ENCODE measurements around the gene BICRA. TPM values are rescaled to one million over a fixed set of nuclear protein-coding genes. Genes with fewer than 3 reads are reported as not detected.

The BICRA gene
- total RNA-seq, 1 experiment from 2014 or later, result 23.1 TPM

- intact Hi-C loops (cut with micrococcal nuclease; ENCODE audit: unreplicated experiment), result no loop called here
- no peaks in the 10 kb centered on the region for H3K36me3 ChIP-seq (ENCODE audit: insufficient read depth, low read length, poor library complexity, severe bottlenecking)
- CTCF ChIA-PET, result no interaction called here
- H3K27ac ChIP-seq (ENCODE audit: low read depth, low read length, poor library complexity, severe bottlenecking), result no peak overlapping the region
- peaks cover 29% of the 10 kb centered on the region for H3K4me1 ChIP-seq (ENCODE audit: insufficient read depth, low read length, poor library complexity, severe bottlenecking)
- BruUV-seq (replicated peaks), result no TSS peak
- H3K9me3 ChIP-seq (ENCODE audit: low read depth, low read length, poor library complexity, severe bottlenecking), result no peaks in the 10 kb centered on the region
- POLR2A ChIA-PET (ENCODE audit: low non-redundant PET), result no interaction called here
- DNase-seq (ENCODE audit: low spot score), result no peak
- TF ChIP-seq CTCF (conservative IDR thresholded peaks at IDR 0.05; ENCODE audit: low read depth, low read length) (no peak), EZH2 (IDR thresholded peaks at IDR 0.05; ENCODE audit: borderline replicate concordance, low read depth, low read length, poor library complexity, severe bottlenecking) (no peak)
- no peaks in the 10 kb centered on the region for H3K27me3 ChIP-seq (replicated peaks; ENCODE audit: insufficient read depth, low read depth, low read length, poor library complexity)
- no peak overlapping the region for H3K4me3 ChIP-seq (ENCODE audit: low read depth, low read length, poor library complexity, severe bottlenecking)
These were observed 5.6 kb downstream of the BICRA start for GRCh38 chr19:47614559-47614958.

GRCh38 chr19:47615230-47615629 is 6.3 kb downstream of the BICRA start:
- H3K4me1 ChIP-seq (ENCODE audit: insufficient read depth, low read length, poor library complexity, severe bottlenecking), result peaks cover 26% of the 10 kb centered on the region
- no peak for TF ChIP-seq EZH2 (IDR thresholded peaks at IDR 0.05; ENCODE audit: borderline replicate concordance, low read depth, low read length, poor library complexity, severe bottlenecking)
- BruUV-seq (replicated peaks), result no TSS peak
- no peaks in the 10 kb centered on the region for H3K27me3 ChIP-seq (replicated peaks; ENCODE audit: insufficient read depth, low read depth, low read length, poor library complexity)
- no peak for DNase-seq (ENCODE audit: low spot score)
- H3K4me3 ChIP-seq (ENCODE audit: low read depth, low read length, poor library complexity, severe bottlenecking), result no peak overlapping the region
- H3K9me3 ChIP-seq (ENCODE audit: low read depth, low read length, poor library complexity, severe bottlenecking), result no peaks in the 10 kb centered on the region
- H3K27ac ChIP-seq (ENCODE audit: low read depth, low read length, poor library complexity, severe bottlenecking), result no peak overlapping the region
- H3K36me3 ChIP-seq (ENCODE audit: insufficient read depth, low read length, poor library complexity, severe bottlenecking), result no peaks in the 10 kb centered on the region
- POLR2A ChIA-PET (ENCODE audit: low non-redundant PET), result no interaction called here
- intact Hi-C loops (cut with micrococcal nuclease; ENCODE audit: unreplicated experiment), result no loop called here
- CTCF ChIA-PET, result no interaction called here

- no TSS peak for BruUV-seq (replicated peaks)
- DNase-seq (ENCODE audit: low spot score), result no peak
- no peak overlapping the region for H3K4me3 ChIP-seq (ENCODE audit: low read depth, low read length, poor library complexity, severe bottlenecking)
- H3K27me3 ChIP-seq (replicated peaks; ENCODE audit: insufficient read depth, low read depth, low read length, poor library complexity), result no peaks in the 10 kb centered on the region
- H3K36me3 ChIP-seq (ENCODE audit: insufficient read depth, low read length, poor library complexity, severe bottlenecking), result no peaks in the 10 kb centered on the region
- ChIA-PET POLR2A (ENCODE audit: low non-redundant PET) (no interaction called here), CTCF (no interaction called here)
- H3K9me3 ChIP-seq (ENCODE audit: low read depth, low read length, poor library complexity, severe bottlenecking), result no peaks in the 10 kb centered on the region
- H3K27ac ChIP-seq (ENCODE audit: low read depth, low read length, poor library complexity, severe bottlenecking), result no peak overlapping the region
- intact Hi-C loops (cut with micrococcal nuclease; ENCODE audit: unreplicated experiment), result no loop called here
- H3K4me1 ChIP-seq (ENCODE audit: insufficient read depth, low read length, poor library complexity, severe bottlenecking), result peaks cover 22% of the 10 kb centered on the region
- no peak for TF ChIP-seq CTCF (conservative IDR thresholded peaks at IDR 0.05; ENCODE audit: low read depth, low read length)
- no peak for TF ChIP-seq EZH2 (IDR thresholded peaks at IDR 0.05; ENCODE audit: borderline replicate concordance, low read depth, low read length, poor library complexity, severe bottlenecking)
These were observed 6.8 kb downstream of the BICRA start for GRCh38 chr19:47615714-47616113.

GRCh38 chr19:47618771-47619170 is 9.8 kb downstream of the BICRA start:
- DNase-seq (ENCODE audit: low spot score), result no peak
- TF ChIP-seq EZH2 (IDR thresholded peaks at IDR 0.05; ENCODE audit: borderline replicate concordance, low read depth, low read length, poor library complexity, severe bottlenecking) (no peak), CTCF (conservative IDR thresholded peaks at IDR 0.05; ENCODE audit: low read depth, low read length) (no peak)
- Histone ChIP-seq H3K27ac (ENCODE audit: low read depth, low read length, poor library complexity, severe bottlenecking) (no peak overlapping the region), H3K27me3 (replicated peaks; ENCODE audit: insufficient read depth, low read depth, low read length, poor library complexity) (no peaks in the 10 kb centered on the region), H3K4me3 (ENCODE audit: low read depth, low read length, poor library complexity, severe bottlenecking) (no peak overlapping the region), H3K9me3 (ENCODE audit: low read depth, low read length, poor library complexity, severe bottlenecking) (no peaks in the 10 kb centered on the region), H3K4me1 (ENCODE audit: insufficient read depth, low read length, poor library complexity, severe bottlenecking) (peaks cover 1% of the 10 kb centered on the region), H3K36me3 (ENCODE audit: insufficient read depth, low read length, poor library complexity, severe bottlenecking) (no peaks in the 10 kb centered on the region)
- POLR2A ChIA-PET (ENCODE audit: low non-redundant PET), result no interaction called here
- CTCF ChIA-PET, result no interaction called here
- intact Hi-C loops (cut with micrococcal nuclease; ENCODE audit: unreplicated experiment), result no loop called here
- no TSS peak for BruUV-seq (replicated peaks)
